GM12874 (cell line): ENCODE results near the gene LIMK1.

Experiments used
- TF ChIP-seq, protein P1 (sequence below): IDR thresholded peaks from 2 replicates; pipeline ENCODE4 v1.5.1; 2011; ENCODE audit warnings: low read depth, mild to moderate bottlenecking, control low read depth, low read length, moderate library complexity; ENCODE audit not compliant: insufficient read depth

LIMK1 gene

GRCh38 chr7:74103219-74103772 is 19.7 kb downstream of the LIMK1 start:
- TF ChIP-seq, protein P1, sequence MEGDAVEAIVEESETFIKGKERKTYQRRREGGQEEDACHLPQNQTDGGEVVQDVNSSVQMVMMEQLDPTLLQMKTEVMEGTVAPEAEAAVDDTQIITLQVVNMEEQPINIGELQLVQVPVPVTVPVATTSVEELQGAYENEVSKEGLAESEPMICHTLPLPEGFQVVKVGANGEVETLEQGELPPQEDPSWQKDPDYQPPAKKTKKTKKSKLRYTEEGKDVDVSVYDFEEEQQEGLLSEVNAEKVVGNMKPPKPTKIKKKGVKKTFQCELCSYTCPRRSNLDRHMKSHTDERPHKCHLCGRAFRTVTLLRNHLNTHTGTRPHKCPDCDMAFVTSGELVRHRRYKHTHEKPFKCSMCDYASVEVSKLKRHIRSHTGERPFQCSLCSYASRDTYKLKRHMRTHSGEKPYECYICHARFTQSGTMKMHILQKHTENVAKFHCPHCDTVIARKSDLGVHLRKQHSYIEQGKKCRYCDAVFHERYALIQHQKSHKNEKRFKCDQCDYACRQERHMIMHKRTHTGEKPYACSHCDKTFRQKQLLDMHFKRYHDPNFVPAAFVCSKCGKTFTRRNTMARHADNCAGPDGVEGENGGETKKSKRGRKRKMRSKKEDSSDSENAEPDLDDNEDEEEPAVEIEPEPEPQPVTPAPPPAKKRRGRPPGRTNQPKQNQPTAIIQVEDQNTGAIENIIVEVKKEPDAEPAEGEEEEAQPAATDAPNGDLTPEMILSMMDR, result no peak

DNA sequence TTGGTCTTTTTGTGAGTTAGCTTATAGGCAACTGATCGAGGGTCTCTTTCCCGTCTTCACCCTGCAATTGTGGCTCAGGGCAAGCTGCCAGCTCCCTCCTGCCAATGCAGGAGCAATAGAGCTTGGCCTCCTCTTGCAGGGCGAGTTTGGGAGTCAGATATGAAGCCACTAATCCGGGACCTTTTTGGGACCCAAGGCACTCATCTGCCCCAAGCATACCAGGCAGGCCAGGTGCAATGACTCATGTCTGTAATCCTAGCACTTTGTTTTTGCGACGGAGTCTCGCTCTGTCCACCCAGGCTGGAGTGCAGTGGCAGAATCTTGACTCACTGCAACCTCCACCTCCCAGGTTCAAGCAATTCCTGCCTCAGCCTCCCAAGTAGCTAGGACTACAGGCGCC is 21.1 kb downstream of the LIMK1 start:
- TF ChIP-seq, protein P1, result no peak

DNA sequence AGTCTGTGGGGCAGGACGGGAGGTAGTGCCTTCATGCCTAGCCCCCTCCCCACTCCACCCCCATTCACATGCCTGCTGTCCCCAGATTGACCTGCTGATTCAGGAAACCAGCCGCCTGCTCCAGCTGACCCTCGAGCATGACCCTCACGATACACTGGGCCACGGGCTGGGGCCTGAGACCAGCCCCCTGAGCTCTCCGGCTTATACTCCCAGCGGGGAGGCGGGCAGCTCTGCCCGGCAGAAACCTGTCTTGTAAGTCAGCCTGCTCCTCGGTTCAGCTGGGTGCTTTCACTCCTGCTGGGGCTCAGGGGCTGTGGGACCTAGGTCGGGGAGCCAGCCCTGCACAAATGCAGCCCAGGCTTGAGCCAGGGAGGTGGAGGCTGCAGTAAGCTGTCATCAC is 22.4 kb downstream of the LIMK1 start:
- TF ChIP-seq, protein P1, result no peak

DNA sequence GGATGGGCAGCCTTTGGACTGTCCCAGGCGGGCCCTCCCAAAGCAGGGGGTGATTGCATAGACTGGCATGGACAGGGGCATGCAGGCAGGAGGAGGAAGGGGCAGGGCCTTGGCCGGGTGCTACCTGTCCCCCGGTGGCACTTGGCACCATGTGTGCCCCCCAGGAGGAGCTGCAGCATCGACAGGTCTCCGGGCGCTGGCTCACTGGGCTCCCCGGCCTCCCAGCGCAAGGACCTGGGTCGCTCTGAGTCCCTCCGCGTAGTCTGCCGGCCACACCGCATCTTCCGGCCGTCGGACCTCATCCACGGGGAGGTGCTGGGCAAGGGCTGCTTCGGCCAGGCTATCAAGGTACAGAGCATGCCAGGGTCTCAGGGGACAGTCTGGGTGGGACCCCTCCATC is 23.2 kb downstream of the LIMK1 start:
- TF ChIP-seq, protein P1, result no peak

- TF ChIP-seq, protein P1, result no peak
Measured at GRCh38 chr7:74115326-74115725, 31.7 kb downstream of the LIMK1 start.

DNA sequence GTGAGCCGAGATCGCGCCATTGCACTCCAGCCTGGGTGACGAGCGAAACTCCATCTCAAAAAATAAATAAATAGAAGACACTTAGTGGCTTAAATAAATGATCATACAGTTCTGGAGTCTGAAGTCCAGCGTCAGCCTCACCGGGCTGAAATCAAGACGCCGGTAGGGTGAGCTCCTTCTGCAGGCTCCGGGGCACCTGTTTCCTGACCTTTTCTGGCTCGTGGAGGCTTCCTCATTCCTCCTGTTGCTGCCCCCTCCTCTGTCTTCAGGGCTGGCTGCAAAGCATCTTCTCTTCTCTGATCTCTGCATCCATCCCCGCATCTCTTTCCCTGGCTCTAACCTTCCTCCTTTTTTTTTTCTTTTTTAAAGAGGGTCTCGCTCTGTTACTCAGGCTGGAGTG is 32.8 kb downstream of the LIMK1 start:
- TF ChIP-seq, protein P1, result no peak

DNA sequence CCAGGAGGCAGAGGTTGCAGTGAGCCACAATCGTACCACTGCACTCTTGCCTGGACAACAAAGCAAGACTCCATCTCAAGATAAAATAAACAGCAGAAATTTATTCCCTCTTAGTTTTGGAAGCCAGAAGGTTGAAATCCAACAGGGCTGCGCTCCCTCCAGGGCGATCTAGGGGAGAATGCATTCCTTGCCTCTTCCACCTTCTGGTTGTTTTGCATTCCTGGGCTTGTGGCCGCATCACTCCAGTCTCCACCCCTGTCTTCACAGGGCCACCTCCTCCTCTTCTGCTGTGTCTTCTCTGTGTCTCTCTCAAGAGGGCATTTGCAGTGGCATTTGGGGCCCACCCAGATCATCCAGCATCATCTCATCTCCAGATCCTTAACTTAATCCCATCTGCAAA is 36.2 kb downstream of the LIMK1 start:
- TF ChIP-seq, protein P1, result no peak
